ENCODE data around the gene SRA1. TPM values are rescaled to one million over a fixed set of nuclear protein-coding genes. Genes with fewer than 3 reads are reported as not detected.
"Not testable (repeated sequence)": the region's sequence is repeated elsewhere in the genome, so short reads cannot be mapped to it uniquely, and the experiment has no call there.

The SRA1 gene
- total and polyA plus RNA-seq, 8 donors: 1.8 to 51.0 (median 26.8) TPM; not detected in 1

- no peak overlapping the region for H3K4me3 ChIP-seq
- H3K27me3 ChIP-seq: no peaks in the 10 kb centered on the region
- peak overlapping the region in 2 of 5 donors; percentile 53 to 60 for H3K27ac ChIP-seq
- no peaks in the 10 kb centered on the region for H3K4me1 ChIP-seq
- intact Hi-C loops (cut with DNase I; ENCODE audit: low total_unique reads): no loop called here
- H3K36me3 ChIP-seq: no peaks in the 10 kb centered on the region
- H3K9me3 ChIP-seq: no peaks in the 10 kb centered on the region
- TF ChIP-seq EP300 (IDR thresholded peaks at IDR 0.05) (no peak), POLR2A (IDR thresholded peaks at IDR 0.05) (no peak), CTCF (IDR thresholded peaks at IDR 0.05) (no peak), POLR2AphosphoS5 (IDR thresholded peaks at IDR 0.05) (no peak)
- DNase-seq: no peak
- WGBS, 5 donors: 31 to 74% (median 56%) methylated on average over 1 of the region's 1 CpG
Observed at GRCh38 chr5:140596321-140596741, 39.1 kb upstream of the SRA1 start.

- Histone ChIP-seq H3K4me3 (no peak overlapping the region), H3K4me1 (no peaks in the 10 kb centered on the region), H3K9me3 (no peaks in the 10 kb centered on the region), H3K27ac (peak overlapping the region in 2 of 5 donors; percentile 53 to 60), H3K36me3 (no peaks in the 10 kb centered on the region), H3K27me3 (no peaks in the 10 kb centered on the region)
- peak in 1 of 2 donors; percentile 52 for DNase-seq
- intact Hi-C loops (cut with DNase I; ENCODE audit: low total_unique reads): no loop called here
- TF ChIP-seq CTCF (IDR thresholded peaks at IDR 0.05) (no peak), EP300 (IDR thresholded peaks at IDR 0.05) (no peak), POLR2A (IDR thresholded peaks at IDR 0.05) (no peak), POLR2AphosphoS5 (IDR thresholded peaks at IDR 0.05) (no peak)
- 59 to 65% (median 63%) methylated on average over 5 of the region's 5 CpGs for WGBS, 5 donors
Observed at GRCh38 chr5:140595538-140596300, 38.4 kb upstream of the SRA1 start.

GRCh38 chr5:140594169-140594568 lies 36.9 kb upstream of the SRA1 start:
- 60 to 90% (median 78%) methylated on average over 1 to 6 of the region's 6 CpGs for WGBS, 5 donors
- Histone ChIP-seq H3K36me3 (no peaks in the 10 kb centered on the region), H3K4me1 (no peaks in the 10 kb centered on the region), H3K4me3 (no peak overlapping the region), H3K27me3 (no peaks in the 10 kb centered on the region), H3K27ac (peak overlapping the region in 1 of 5 donors; percentile 60), H3K9me3 (no peaks in the 10 kb centered on the region)
- TF ChIP-seq POLR2AphosphoS5 (IDR thresholded peaks at IDR 0.05) (no peak), EP300 (IDR thresholded peaks at IDR 0.05) (no peak), CTCF (IDR thresholded peaks at IDR 0.05) (no peak), POLR2A (IDR thresholded peaks at IDR 0.05) (no peak)
- intact Hi-C loops (cut with DNase I; ENCODE audit: low total_unique reads): no loop called here
- DNase-seq: no peak

- H3K4me3 ChIP-seq; H3K4me1 ChIP-seq; H3K9me3 ChIP-seq; H3K27ac ChIP-seq; H3K36me3 ChIP-seq; H3K27me3 ChIP-seq; intact Hi-C loops (cut with DNase I; ENCODE audit: low total_unique reads): not testable (repeated sequence)
- peak in 1 of 2 donors; percentile 38 for DNase-seq
- 26 to 49% (median 36%) methylated on average over 10 to 13 of the region's 14 CpGs for WGBS, 5 donors
Observed at GRCh38 chr5:140593070-140593469, 35.8 kb upstream of the SRA1 start.

- peak overlapping the region in 2 of 5 donors; percentile 12 to 47 for H3K27ac ChIP-seq
- no peaks in the 10 kb centered on the region for H3K36me3 ChIP-seq
- TF ChIP-seq EP300 (IDR thresholded peaks at IDR 0.05): no peak
- no peak for TF ChIP-seq CTCF (IDR thresholded peaks at IDR 0.05)
- no peak for TF ChIP-seq POLR2A (IDR thresholded peaks at IDR 0.05)
- TF ChIP-seq POLR2AphosphoS5 (IDR thresholded peaks at IDR 0.05): no peak
- 70 to 84% (median 83%) methylated on average over 5 of the region's 5 CpGs for WGBS, 5 donors
- DNase-seq: no peak
- no peaks in the 10 kb centered on the region for H3K27me3 ChIP-seq
- H3K9me3 ChIP-seq: no peaks in the 10 kb centered on the region
- H3K4me1 ChIP-seq: no peaks in the 10 kb centered on the region
- peak overlapping the region in 1 of 4 donors; percentile 2 for H3K4me3 ChIP-seq
- intact Hi-C loops (cut with DNase I; ENCODE audit: low total_unique reads): no loop called here
Observed at GRCh38 chr5:140591747-140592372, 34.6 kb upstream of the SRA1 start.
